NCI-H2107 (cell line): ENCODE results near the gene PARD3.
"Not testable (repeated sequence)": the region's sequence is repeated elsewhere in the genome, so short reads cannot be mapped to it uniquely, and the experiment has no call there.

Experiments
- DNase-seq: peaks from one replicate; lab custom pipeline; 2025; lab: John Stamatoyannopoulos, UW

PARD3 gene

GRCh38 chr10:34297541-34298345 lies 517.4 kb downstream of the PARD3 start:
- no peak for DNase-seq

- no peak for DNase-seq
Measured at GRCh38 chr10:34295142-34295548, 520.0 kb downstream of the PARD3 start.

GRCh38 chr10:34294137-34294536 lies 521.0 kb downstream of the PARD3 start:
- no peak for DNase-seq

GRCh38 chr10:34292675-34293074 lies 522.4 kb downstream of the PARD3 start:
- DNase-seq = no peak

GRCh38 chr10:34292194-34292565 lies 522.9 kb downstream of the PARD3 start:
- no peak for DNase-seq

- DNase-seq = no peak
Measured at GRCh38 chr10:34291466-34292193, 523.5 kb downstream of the PARD3 start.

- no peak for DNase-seq
Measured at GRCh38 chr10:34290412-34291081, 524.5 kb downstream of the PARD3 start.

- DNase-seq = no peak
Measured at GRCh38 chr10:34288634-34289033, 526.5 kb downstream of the PARD3 start.

GRCh38 chr10:34286136-34286739 lies 528.9 kb downstream of the PARD3 start:
- DNase-seq = no peak

GRCh38 chr10:34281661-34282582 lies 533.2 kb downstream of the PARD3 start:
- no peak for DNase-seq

- DNase-seq = no peak
Measured at GRCh38 chr10:34280599-34281374, 534.3 kb downstream of the PARD3 start.

GRCh38 chr10:34275626-34276130 lies 539.4 kb downstream of the PARD3 start:
- DNase-seq = no peak

GRCh38 chr10:34274906-34275305 lies 540.2 kb downstream of the PARD3 start:
- no peak for DNase-seq

GRCh38 chr10:34273340-34273739 lies 541.8 kb downstream of the PARD3 start:
- no peak for DNase-seq

- DNase-seq = no peak
Measured at GRCh38 chr10:34272316-34272715, 542.8 kb downstream of the PARD3 start.

GRCh38 chr10:34268410-34268809 lies 546.7 kb downstream of the PARD3 start:
- DNase-seq = not testable (repeated sequence)

GRCh38 chr10:34262985-34263384 lies 552.1 kb downstream of the PARD3 start:
- no peak for DNase-seq

- no peak for DNase-seq
Measured at GRCh38 chr10:34260904-34261303, 554.2 kb downstream of the PARD3 start.

- no peak for DNase-seq
Measured at GRCh38 chr10:34256216-34256615, 558.9 kb downstream of the PARD3 start.

- DNase-seq = no peak
Measured at GRCh38 chr10:34255035-34255434, 560.1 kb downstream of the PARD3 start.
